ENCODE results near the gene SECTM1.

SECTM1 gene

GRCh38 chr17:82314012-82314726 is 19.4 kb downstream of the SECTM1 start:
- DNase-seq, result no peak

DNA sequence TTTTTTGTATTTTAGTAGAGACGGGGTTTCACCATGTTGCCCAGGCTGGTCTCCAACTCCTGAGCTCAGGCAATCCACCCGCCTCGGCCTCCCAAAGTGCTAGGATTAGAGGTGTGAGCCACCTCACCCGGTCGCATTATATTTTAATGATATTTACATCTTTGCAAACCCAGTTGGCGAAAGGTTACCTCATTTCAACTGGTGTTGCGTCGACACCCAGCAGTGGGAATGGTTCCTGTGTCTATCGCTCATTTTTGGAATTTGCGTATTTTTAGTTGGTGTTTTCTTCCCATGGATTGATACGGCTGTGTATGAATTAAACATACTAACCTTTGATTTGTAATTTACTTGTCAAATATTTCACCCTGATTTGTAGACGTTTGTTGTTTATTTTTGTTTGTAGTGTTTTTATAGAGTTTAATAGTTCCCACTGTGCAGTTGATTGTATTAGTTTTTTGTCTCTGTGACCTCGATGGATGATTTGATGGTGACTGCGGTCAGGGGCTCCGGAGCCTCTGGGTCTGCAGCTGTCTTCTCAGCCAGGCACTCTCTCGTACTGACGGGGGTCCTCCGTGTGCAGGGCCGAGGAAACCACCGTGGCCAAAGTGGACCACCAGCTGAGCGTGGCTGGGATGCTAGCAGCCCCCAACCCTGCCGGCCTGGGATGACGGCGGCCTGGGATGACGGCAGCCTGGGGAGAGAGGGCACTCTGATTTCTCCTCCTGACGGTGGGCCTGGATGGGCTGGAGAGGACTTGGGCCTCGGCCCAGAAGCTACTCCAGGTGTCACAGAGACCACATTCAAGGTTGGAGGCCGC is 20.2 kb downstream of the SECTM1 start:
- DNase-seq, result no peak

- no peak for DNase-seq
These were observed 21.6 kb downstream of the SECTM1 start for GRCh38 chr17:82311971-82312370.

DNA sequence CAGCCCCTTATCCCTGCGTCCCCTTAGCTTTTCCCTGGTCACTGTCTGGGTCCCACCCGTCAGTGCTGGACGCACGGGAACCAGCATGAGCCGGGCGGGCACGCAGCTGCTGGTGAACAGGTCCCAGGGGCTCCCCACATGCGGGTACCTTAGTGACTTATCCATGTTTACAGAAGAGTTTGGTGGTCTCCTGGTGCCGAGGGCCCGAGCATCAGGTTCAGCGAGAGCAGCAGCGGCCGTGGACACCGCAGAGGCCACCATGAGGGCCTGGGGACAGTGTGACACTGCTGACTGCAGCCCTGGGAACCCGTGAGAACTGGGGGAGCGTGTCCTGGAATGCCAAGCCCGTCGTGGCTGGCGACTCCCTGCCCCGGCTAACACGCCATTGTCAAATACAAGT is 22.7 kb downstream of the SECTM1 start:
- DNase-seq, result no peak

DNA sequence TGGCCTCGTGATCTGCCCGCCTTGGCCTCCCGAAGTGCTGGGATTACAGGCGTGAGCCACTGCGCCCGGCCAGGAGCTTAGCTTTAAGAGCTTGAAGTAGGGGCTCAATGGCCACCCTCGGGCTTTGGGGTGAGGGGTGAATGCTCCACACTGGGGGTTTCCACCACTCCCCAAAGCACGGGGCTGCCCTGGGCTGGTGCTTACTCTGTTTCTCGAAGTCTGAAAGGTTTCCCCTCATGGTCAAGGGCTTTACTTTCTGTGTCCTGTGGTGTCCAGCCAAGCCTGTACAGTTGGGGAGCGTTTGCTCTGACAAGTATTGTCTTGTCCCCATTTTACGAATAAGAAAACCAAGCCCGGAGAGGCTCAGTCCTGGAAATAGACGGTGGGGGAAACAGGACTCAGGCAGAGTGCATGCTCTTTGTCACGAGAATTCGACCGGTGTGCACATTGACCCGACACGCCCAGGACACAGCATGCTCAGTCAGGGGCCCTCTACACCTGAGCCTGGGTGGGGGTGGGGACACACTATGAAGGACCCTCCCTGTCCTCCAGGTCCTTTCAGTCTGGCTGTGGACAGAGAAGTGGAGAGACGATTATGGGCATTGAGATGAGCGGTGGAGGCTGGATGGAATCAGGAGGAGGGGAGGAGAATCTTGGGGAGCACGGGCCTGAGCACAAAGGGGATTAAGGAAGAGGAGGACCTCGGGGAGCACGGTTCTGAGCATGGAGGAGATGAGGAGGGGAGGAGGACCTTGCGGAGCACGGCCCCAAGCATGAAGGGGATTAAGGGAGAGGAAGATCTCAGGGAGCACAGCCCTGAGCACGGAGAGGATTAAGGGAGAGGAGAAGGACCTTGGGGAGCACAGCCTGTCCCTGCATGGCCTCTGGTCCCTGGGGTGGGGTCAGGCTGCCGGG is 23.7 kb downstream of the SECTM1 start:
- no peak for DNase-seq

DNA sequence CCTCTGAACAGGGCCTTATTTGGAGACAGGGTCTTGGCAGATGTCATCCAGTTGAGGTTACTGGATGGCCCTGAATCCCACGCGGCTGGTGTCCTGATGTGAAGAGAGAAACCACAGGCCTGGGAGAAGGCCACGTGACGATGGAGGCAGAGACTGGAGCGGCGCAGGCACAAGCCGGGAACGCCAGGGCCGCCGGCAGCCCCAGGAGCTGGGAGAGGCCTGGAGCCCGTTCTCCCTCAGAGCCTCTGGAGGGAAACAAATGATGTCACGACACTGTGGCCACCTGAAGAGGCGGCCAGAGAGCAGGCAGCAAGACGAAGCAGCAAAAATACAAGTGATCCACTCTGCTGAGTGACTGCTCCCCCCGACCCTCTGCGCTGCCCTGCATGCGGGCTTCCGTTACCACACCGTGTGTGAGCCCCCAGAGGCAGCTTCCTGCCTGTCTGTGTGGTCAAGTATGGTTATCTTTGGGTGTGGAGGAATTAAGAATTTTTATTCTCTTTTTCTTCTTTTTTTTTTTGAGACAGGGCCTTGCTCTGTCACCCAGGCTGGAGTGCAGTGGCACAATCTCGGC is 27.8 kb downstream of the SECTM1 start:
- no peak for DNase-seq

GRCh38 chr17:82304826-82305726 is 28.5 kb downstream of the SECTM1 start:
- no peak for DNase-seq

GRCh38 chr17:82303944-82304808 is 29.4 kb downstream of the SECTM1 start:
- no peak for DNase-seq

- no peak for DNase-seq
These were observed 30.3 kb downstream of the SECTM1 start for GRCh38 chr17:82302991-82303943.

- DNase-seq, result no peak
These were observed 31.0 kb downstream of the SECTM1 start for GRCh38 chr17:82302568-82302963.

- no peak for DNase-seq
These were observed 31.5 kb downstream of the SECTM1 start for GRCh38 chr17:82301916-82302567.

GRCh38 chr17:82301300-82301915 is 32.2 kb downstream of the SECTM1 start:
- no peak for DNase-seq

DNA sequence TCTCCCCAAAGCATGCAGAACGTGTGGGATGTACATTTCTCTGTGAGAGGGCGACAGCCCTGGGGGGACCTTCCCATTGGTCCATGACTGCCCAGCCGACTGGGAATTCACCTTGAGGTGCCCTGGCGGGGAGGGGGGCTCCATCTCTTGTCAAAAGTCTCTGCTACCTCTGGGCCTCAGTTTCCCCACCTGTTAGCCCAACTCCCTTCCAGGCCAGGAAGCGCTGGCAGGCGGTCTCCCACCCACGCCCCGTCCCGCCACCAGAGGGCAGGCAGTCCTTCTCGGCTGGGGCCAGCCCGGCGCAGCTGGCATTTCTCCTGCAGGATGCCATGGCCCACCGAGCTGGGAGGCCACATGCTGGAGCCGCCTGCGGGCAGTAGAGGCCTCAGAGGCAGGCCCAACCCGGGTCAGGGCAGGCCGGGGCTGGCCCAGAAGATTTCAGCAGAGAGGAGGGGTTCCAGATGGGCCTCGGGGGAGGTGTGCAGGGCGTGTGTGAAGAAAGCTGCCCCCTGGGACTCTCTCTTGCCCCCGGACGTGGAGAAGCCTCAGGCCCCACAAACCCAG is 32.8 kb downstream of the SECTM1 start:
- DNase-seq, result no peak

GRCh38 chr17:82300228-82300627 is 33.3 kb downstream of the SECTM1 start:
- no peak for DNase-seq

DNA sequence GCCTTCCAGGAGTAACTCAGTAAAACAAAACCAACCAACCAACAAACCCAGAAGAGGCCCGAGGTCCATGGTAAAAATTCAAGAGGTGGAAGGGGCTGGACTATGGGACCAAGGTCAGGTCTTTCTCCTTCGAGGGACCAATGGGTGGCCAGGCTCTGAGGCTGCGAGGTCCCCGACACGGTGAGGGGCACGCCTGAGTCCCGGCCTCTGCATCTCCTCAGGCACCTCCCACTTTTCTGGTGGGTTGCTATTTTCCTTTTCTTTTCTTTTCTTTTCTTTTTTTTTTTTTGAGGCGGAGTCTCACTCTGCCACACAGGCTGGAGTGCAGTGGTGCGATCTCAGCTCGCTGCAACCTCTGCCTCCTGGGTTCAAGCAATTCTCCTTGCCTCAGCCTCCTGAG is 34.1 kb downstream of the SECTM1 start:
- no peak for DNase-seq

DNA sequence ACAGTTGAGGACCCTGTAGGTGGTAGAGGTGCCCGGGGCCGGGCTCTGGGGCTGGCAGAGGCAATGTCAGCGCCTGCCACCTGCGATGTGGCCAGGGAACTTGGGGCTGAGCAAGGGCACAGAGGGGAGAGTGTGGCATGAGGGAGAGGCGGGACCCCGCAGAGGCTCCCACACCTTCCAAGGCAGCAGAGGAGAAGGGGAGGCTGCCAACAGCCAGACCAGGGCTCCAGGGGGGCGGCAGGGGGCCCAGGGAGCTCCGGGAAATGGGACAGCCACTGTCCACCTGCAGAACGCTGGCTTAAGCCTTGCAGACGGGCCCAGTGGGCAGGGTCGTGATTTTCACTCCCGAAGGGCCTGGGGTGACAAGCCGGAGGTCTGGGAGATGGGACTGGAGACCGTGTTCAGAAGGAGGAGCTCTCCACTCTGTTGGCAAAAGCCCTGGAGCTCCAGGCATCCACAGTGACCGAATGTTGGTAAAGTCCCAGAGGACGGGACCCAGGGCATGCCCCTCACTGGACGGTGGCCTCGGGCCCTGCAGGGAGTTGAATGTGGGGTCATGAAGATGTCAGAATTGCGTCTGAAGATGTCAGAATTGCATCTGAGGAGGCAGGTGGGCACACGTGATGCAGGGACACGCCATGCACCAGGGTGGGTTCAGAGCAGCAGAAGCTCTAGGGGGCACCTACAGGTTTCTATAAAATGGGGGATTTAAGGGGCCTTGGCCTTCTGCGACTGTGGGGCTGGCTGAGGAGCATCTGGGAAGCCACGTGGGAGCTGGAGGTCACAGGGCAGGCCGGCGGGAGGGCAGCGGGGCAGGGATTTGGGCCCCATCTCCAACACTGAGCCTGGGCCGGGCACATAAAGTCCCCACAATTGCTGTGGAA is 34.8 kb downstream of the SECTM1 start:
- no peak for DNase-seq

All from NCI-H2081 treated with DMSO at 0.1 percent for 48 hours (cell line).